ENCODE measurements around the gene PIR.

DNA sequence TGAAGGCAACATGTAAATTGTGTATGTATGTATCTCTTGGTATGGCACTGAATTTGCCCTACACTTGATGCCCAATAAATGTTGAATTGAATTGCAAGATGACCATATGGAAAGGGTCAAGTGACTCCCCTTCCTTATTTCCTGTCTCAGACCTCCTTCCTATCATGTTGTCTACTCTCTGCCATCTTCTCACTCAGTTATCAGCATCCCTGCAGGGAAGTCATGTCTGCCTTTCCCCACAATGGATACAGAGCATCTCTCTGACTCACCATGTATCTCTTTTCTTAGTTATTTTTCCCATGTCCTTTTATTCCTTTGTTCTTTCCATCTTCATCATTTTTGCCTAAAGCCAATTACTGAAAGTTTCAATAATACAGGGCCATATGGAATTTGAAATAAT is 30.0 kb upstream of the PIR start:
- TF ChIP-seq CTCF (IDR thresholded peaks at IDR 0.05) = no peak
- no peak for TF ChIP-seq POLR2A (IDR thresholded peaks at IDR 0.05)
- no peak for TF ChIP-seq POLR2AphosphoS5 (IDR thresholded peaks at IDR 0.05)
- no peak for TF ChIP-seq EP300 (IDR thresholded peaks at IDR 0.05)
